GM18909 (cell line): ENCODE data around the gene NIM1K.
"Not testable (repeated sequence)": the region's sequence is repeated elsewhere in the genome, so short reads cannot be mapped to it uniquely, and the experiment has no call there.

ENCODE experiments used
- ATAC-seq: cut with Tn5 transposase; IDR thresholded peaks from one replicate; pipeline ENCODE4 v1.9.1; 2021; ENCODE audit warnings: mild to moderate bottlenecking; ENCODE audit not compliant: unreplicated experiment, poor library complexity

Gene NIM1K

GRCh38 chr5:43225649-43226245 lies 33.7 kb downstream of the NIM1K start:
- no peak for ATAC-seq

- ATAC-seq, result no peak
These were observed 35.6 kb downstream of the NIM1K start for GRCh38 chr5:43227655-43228054.

GRCh38 chr5:43230707-43231106 lies 38.7 kb downstream of the NIM1K start:
- ATAC-seq, result no peak

GRCh38 chr5:43231977-43232376 lies 40.0 kb downstream of the NIM1K start:
- no peak for ATAC-seq

- no peak for ATAC-seq
These were observed 41.2 kb downstream of the NIM1K start for GRCh38 chr5:43232943-43233833.

GRCh38 chr5:43233946-43234345 lies 41.9 kb downstream of the NIM1K start:
- ATAC-seq, result peak; percentile 73

- no peak for ATAC-seq
These were observed 44.8 kb downstream of the NIM1K start for GRCh38 chr5:43236653-43237355.

GRCh38 chr5:43242196-43242595 lies 50.2 kb downstream of the NIM1K start:
- ATAC-seq, result no peak

- ATAC-seq, result no peak
These were observed 51.2 kb downstream of the NIM1K start for GRCh38 chr5:43243270-43243669.

GRCh38 chr5:43244823-43245565 lies 53.0 kb downstream of the NIM1K start:
- peak; percentile 75 for ATAC-seq

- ATAC-seq, result peak; percentile 70
These were observed 53.8 kb downstream of the NIM1K start for GRCh38 chr5:43245724-43246385.

- ATAC-seq, result no peak
These were observed 59.7 kb downstream of the NIM1K start for GRCh38 chr5:43251754-43252153.

- peak; percentile 68 for ATAC-seq
These were observed 63.7 kb downstream of the NIM1K start for GRCh38 chr5:43255704-43256103.

- peak; percentile 60 for ATAC-seq
These were observed 64.4 kb downstream of the NIM1K start for GRCh38 chr5:43256261-43256966.

- ATAC-seq, result no peak
These were observed 66.1 kb downstream of the NIM1K start for GRCh38 chr5:43258116-43258515.

GRCh38 chr5:43262269-43262668 lies 70.2 kb downstream of the NIM1K start:
- not testable (repeated sequence) for ATAC-seq

GRCh38 chr5:43268188-43268820 lies 76.3 kb downstream of the NIM1K start:
- ATAC-seq, result peak; percentile 91

GRCh38 chr5:43270645-43271044 lies 78.6 kb downstream of the NIM1K start:
- ATAC-seq, result no peak

GRCh38 chr5:43273552-43273951 lies 81.5 kb downstream of the NIM1K start:
- no peak for ATAC-seq
